ENCODE results near the gene SNTG2. TPM values are rescaled to one million over a fixed set of nuclear protein-coding genes. Genes with fewer than 3 reads are reported as not detected.

Gene SNTG2
- total and polyA plus RNA-seq, 4 donors, result not detected

GRCh38 chr2:1032030-1032429 lies 81.4 kb downstream of the SNTG2 start:
- H3K4me1 ChIP-seq (ENCODE audit: control insufficient read depth in 4 of 4, insufficient read depth in 4 of 4, low read length in 3 of 4), result no peaks in the 10 kb centered on the region
- peaks cover 0 to 5% (median 0%) of the 10 kb centered on the region in 4 donors for H3K9me3 ChIP-seq (ENCODE audit: control insufficient read depth in 4 of 4, low read length in 3 of 4)
- no peak overlapping the region for H3K9ac ChIP-seq (ENCODE audit: low read depth in 1 of 2, low read length in 2 of 2)
- H3K27me3 ChIP-seq (ENCODE audit: control insufficient read depth in 4 of 4, insufficient read depth in 4 of 4, low read length in 3 of 4), result peaks cover 0 to 5% (median 0%) of the 10 kb centered on the region in 4 donors
- no peak overlapping the region for H3K4me3 ChIP-seq (ENCODE audit: low read depth in 1 of 3, low read length in 3 of 3)
- no peak for TF ChIP-seq YY1 (IDR thresholded peaks at IDR 0.05)
- TF ChIP-seq HNF4G (IDR thresholded peaks at IDR 0.05), result no peak
- TF ChIP-seq FOXA2 (IDR thresholded peaks at IDR 0.05), result no peak
- TF ChIP-seq HNF4A (conservative IDR thresholded peaks at IDR 0.05), result no peak
- no peak for TF ChIP-seq GABPA (IDR thresholded peaks at IDR 0.05 in 1 of 2, conservative IDR thresholded peaks at IDR 0.05 in 1 of 2)
- TF ChIP-seq ATF3 (IDR thresholded peaks at IDR 0.05), result no peak
- TF ChIP-seq RAD21 (IDR thresholded peaks at IDR 0.05), result no peak
- TF ChIP-seq TAF1 (conservative IDR thresholded peaks at IDR 0.05), result no peak
- TF ChIP-seq FOXA1 (IDR thresholded peaks at IDR 0.05), result no peak
- TF ChIP-seq ZBTB33 (IDR thresholded peaks at IDR 0.05), result no peak
- TF ChIP-seq MAX (IDR thresholded peaks at IDR 0.05), result no peak
- no peak overlapping the region for H3K27ac ChIP-seq (ENCODE audit: low read depth in 1 of 2, low read length in 2 of 2)
- no peaks in the 10 kb centered on the region for H3K36me3 ChIP-seq (ENCODE audit: control insufficient read depth in 4 of 4, insufficient read depth in 3 of 4, low read depth in 1 of 4, low read length in 3 of 4)
- no peak for DNase-seq (ENCODE audit: low spot score)
- 87% methylated on average over 13 of the region's 13 CpGs for WGBS

GRCh38 chr2:1033069-1033468 lies 82.4 kb downstream of the SNTG2 start:
- Histone ChIP-seq H3K27ac (ENCODE audit: low read depth in 1 of 2, low read length in 2 of 2) (no peak overlapping the region), H3K4me3 (ENCODE audit: low read depth in 1 of 3, low read length in 3 of 3) (no peak overlapping the region), H3K9ac (ENCODE audit: low read depth in 1 of 2, low read length in 2 of 2) (no peak overlapping the region), H3K4me1 (ENCODE audit: control insufficient read depth in 4 of 4, insufficient read depth in 4 of 4, low read length in 3 of 4) (no peaks in the 10 kb centered on the region), H3K36me3 (ENCODE audit: control insufficient read depth in 4 of 4, insufficient read depth in 3 of 4, low read depth in 1 of 4, low read length in 3 of 4) (no peaks in the 10 kb centered on the region), H3K27me3 (ENCODE audit: control insufficient read depth in 4 of 4, insufficient read depth in 4 of 4, low read length in 3 of 4) (peaks cover 0 to 4% (median 1%) of the 10 kb centered on the region in 4 donors), H3K9me3 (ENCODE audit: control insufficient read depth in 4 of 4, low read length in 3 of 4) (peaks cover 0 to 5% (median 0%) of the 10 kb centered on the region in 4 donors)
- no peak for DNase-seq (ENCODE audit: low spot score)
- TF ChIP-seq FOXA2 (IDR thresholded peaks at IDR 0.05) (no peak), GABPA (IDR thresholded peaks at IDR 0.05 in 1 of 2, conservative IDR thresholded peaks at IDR 0.05 in 1 of 2) (no peak), TAF1 (conservative IDR thresholded peaks at IDR 0.05) (no peak), RAD21 (IDR thresholded peaks at IDR 0.05) (no peak), HNF4A (conservative IDR thresholded peaks at IDR 0.05) (no peak), ZBTB33 (IDR thresholded peaks at IDR 0.05) (no peak), EGR1 (IDR thresholded peaks at IDR 0.05; ENCODE audit: low read depth in 2 of 2) (no peak), YY1 (IDR thresholded peaks at IDR 0.05) (no peak), HNF4G (IDR thresholded peaks at IDR 0.05) (no peak), MAX (IDR thresholded peaks at IDR 0.05) (no peak), NR2F2 (IDR thresholded peaks at IDR 0.05) (no peak)
- 74% methylated on average over 3 of the region's 3 CpGs for WGBS
